HG03025 (cell line): Measurements from ENCODE around the gene CMSS1.

Experiments used
- ATAC-seq: cut with Tn5 transposase; IDR thresholded peaks from one replicate; pipeline ENCODE4 v1.9.1; 2021; ENCODE audit warnings: mild to moderate bottlenecking, moderate library complexity; ENCODE audit not compliant: unreplicated experiment, low FRiP score

CMSS1 gene

GRCh38 chr3:99817437-99818240 is at the start of gene CMSS1:
TSS of gene CMSS1 (plus strand) at chr3:99817862.
- peak; percentile 99 for ATAC-seq

GRCh38 chr3:99768126-99768525 is 49.5 kb upstream of the CMSS1 start:
- no peak for ATAC-seq

GRCh38 chr3:99768808-99769501 is 48.7 kb upstream of the CMSS1 start:
- ATAC-seq = no peak

GRCh38 chr3:99772171-99772570 is 45.5 kb upstream of the CMSS1 start:
- ATAC-seq = no peak

- ATAC-seq = no peak
These were observed 45.0 kb upstream of the CMSS1 start for GRCh38 chr3:99772671-99773070.

- ATAC-seq = peak; percentile 97
These were observed 43.2 kb upstream of the CMSS1 start for GRCh38 chr3:99774467-99774866.

GRCh38 chr3:99776516-99777209 is 41.0 kb upstream of the CMSS1 start:
- ATAC-seq = no peak

- ATAC-seq = no peak
These were observed 40.5 kb upstream of the CMSS1 start for GRCh38 chr3:99777210-99777549.

- ATAC-seq = no peak
These were observed 40.0 kb upstream of the CMSS1 start for GRCh38 chr3:99777708-99778107.

- ATAC-seq = no peak
These were observed 36.9 kb upstream of the CMSS1 start for GRCh38 chr3:99780749-99781148.

GRCh38 chr3:99781761-99782160 is 35.9 kb upstream of the CMSS1 start:
- ATAC-seq = no peak

GRCh38 chr3:99783011-99783573 is 34.6 kb upstream of the CMSS1 start:
- no peak for ATAC-seq

GRCh38 chr3:99789011-99789721 is 28.5 kb upstream of the CMSS1 start:
- ATAC-seq = peak; percentile 91

- ATAC-seq = no peak
These were observed 23.2 kb upstream of the CMSS1 start for GRCh38 chr3:99794485-99794884.

GRCh38 chr3:99795573-99795972 is 22.1 kb upstream of the CMSS1 start:
- ATAC-seq = no peak

GRCh38 chr3:99799422-99799821 is 18.2 kb upstream of the CMSS1 start:
- no peak for ATAC-seq

- no peak for ATAC-seq
These were observed 14.4 kb upstream of the CMSS1 start for GRCh38 chr3:99803297-99803696.

- no peak for ATAC-seq
These were observed 12.5 kb upstream of the CMSS1 start for GRCh38 chr3:99805160-99805559.

GRCh38 chr3:99808163-99808794 is 9.4 kb upstream of the CMSS1 start:
- peak; percentile 61 for ATAC-seq

- no peak for ATAC-seq
These were observed 8.1 kb upstream of the CMSS1 start for GRCh38 chr3:99809565-99809964.
